Stimulated activated CD4-positive, alpha-beta T cell treated with anti-CD3 and anti-CD28 coated beads, Interleukin-1b, Interleukin-23, amount 100 ng/mL, for 1 hour (primary cell): ENCODE results near the gene SPDYE16.
"Not testable (repeated sequence)": the region's sequence is repeated elsewhere in the genome, so short reads cannot be mapped to it uniquely, and the experiment has no call there.

Source experiments
- DNase-seq, 2 donors: peaks; one replicate each; pipeline ENCODE4 v3.0.0-alpha.2; 2020; ENCODE audit warnings: low read depth in 2 of 2

The SPDYE16 gene

GRCh38 chr7:76504351-76505167 lies 38.5 kb downstream of the SPDYE16 start:
- DNase-seq: not testable (repeated sequence)

GRCh38 chr7:76503244-76503643 lies 39.9 kb downstream of the SPDYE16 start:
- DNase-seq: not testable (repeated sequence)

GRCh38 chr7:76502836-76503235 lies 40.3 kb downstream of the SPDYE16 start:
- not testable (repeated sequence) for DNase-seq

- DNase-seq: not testable (repeated sequence)
These were observed 40.9 kb downstream of the SPDYE16 start for GRCh38 chr7:76502224-76502623.

GRCh38 chr7:76499924-76500241 lies 43.2 kb downstream of the SPDYE16 start:
- not testable (repeated sequence) for DNase-seq

GRCh38 chr7:76499201-76499923 lies 43.7 kb downstream of the SPDYE16 start:
- DNase-seq: not testable (repeated sequence)

- DNase-seq: not testable (repeated sequence)
These were observed 44.4 kb downstream of the SPDYE16 start for GRCh38 chr7:76498583-76499200.

- DNase-seq: not testable (repeated sequence)
These were observed 45.0 kb downstream of the SPDYE16 start for GRCh38 chr7:76497918-76498582.

- DNase-seq: not testable (repeated sequence)
These were observed 47.4 kb downstream of the SPDYE16 start for GRCh38 chr7:76495717-76496116.

GRCh38 chr7:76492139-76492538 lies 51.0 kb downstream of the SPDYE16 start:
- DNase-seq: not testable (repeated sequence)

- DNase-seq: not testable (repeated sequence)
These were observed 55.1 kb downstream of the SPDYE16 start for GRCh38 chr7:76487969-76488368.

- not testable (repeated sequence) for DNase-seq
These were observed 56.5 kb downstream of the SPDYE16 start for GRCh38 chr7:76486618-76487017.

- not testable (repeated sequence) for DNase-seq
These were observed 57.1 kb downstream of the SPDYE16 start for GRCh38 chr7:76485822-76486610.

GRCh38 chr7:76484456-76484855 lies 58.6 kb downstream of the SPDYE16 start:
- not testable (repeated sequence) for DNase-seq

- not testable (repeated sequence) for DNase-seq
These were observed 60.0 kb downstream of the SPDYE16 start for GRCh38 chr7:76483081-76483480.

GRCh38 chr7:76482660-76483059 lies 60.4 kb downstream of the SPDYE16 start:
- not testable (repeated sequence) for DNase-seq
